ENCODE measurements around the gene MON2. TPM values are rescaled to one million over a fixed set of nuclear protein-coding genes. Genes with fewer than 3 reads are reported as not detected.

MON2 gene
- total and polyA plus RNA-seq, 2 of the 13 experiments (the other 11 are each of a cell fraction or from before 2014, with no cell fraction given), result 10.5 to 24.8 TPM

- H3K4me2 ChIP-seq (ENCODE audit: low read depth, low read length), result no peak overlapping the region
- no peak overlapping the region for H3K27ac ChIP-seq (ENCODE audit: extremely low read length, insufficient read depth, low read length)
- TF ChIP-seq NPAS2 (CRISPR knock-in tag; IDR thresholded peaks at IDR 0.05; ENCODE audit: borderline replicate concordance) (no peak), ZNF747 (CRISPR knock-in tag; IDR thresholded peaks at IDR 0.05; ENCODE audit: borderline replicate concordance) (no peak), FOXO1 (CRISPR knock-in tag; IDR thresholded peaks at IDR 0.05) (no peak)
- peaks cover 14% of the 10 kb centered on the region for H3K79me2 ChIP-seq (ENCODE audit: insufficient read depth, low read length)
- no peak for FAIRE-seq
- POLR2A ChIA-PET, result no interaction called here
- no peaks in the 10 kb centered on the region for H3K9me3 ChIP-seq (ENCODE audit: low read length)
- no peak for ATAC-seq
- in situ Hi-C loops (cut with HindIII; ENCODE audit: extremely low pct_ligation_motif_present, low pct_unique_long_range_greater_than_20kb), result no loop called here
- CTCF ChIA-PET (ENCODE audit: low intra/inter-chr PET ratio, low total read pairs), result no interaction called here
- H4K20me1 ChIP-seq (ENCODE audit: insufficient read depth, low read length), result no peaks in the 10 kb centered on the region
- no peak overlapping the region for H3K4me3 ChIP-seq (replicated peaks in 1 of 3; ENCODE audit: insufficient read depth in 1 of 3, low read depth in 2 of 3, low read length in 3 of 3)
- 98% methylated on average over 2 of the region's 2 CpGs for WGBS (ENCODE audit: low lambda C conversion rate)
- no TSS peak for BruUV-seq (replicated peaks)
- H3K36me3 ChIP-seq (replicated peaks in 1 of 2; ENCODE audit: control insufficient read depth in 1 of 2, insufficient read depth in 2 of 2, low read length in 2 of 2), result 0 out of 5 replicates have a peak, but pooled peaks cover 0 to 5% of the 10 kb centered on the region in 2 experiments
- H3K27me3 ChIP-seq (ENCODE audit: control insufficient read depth in 1 of 2, insufficient read depth in 2 of 2, low read length in 2 of 2), result no peaks in the 10 kb centered on the region
- H3K9ac ChIP-seq (ENCODE audit: insufficient read depth, low read depth, low read length), result no peak overlapping the region
- H2AFZ ChIP-seq (ENCODE audit: low read length), result no peak overlapping the region
- peaks cover 12% of the 10 kb centered on the region for H3K4me1 ChIP-seq (ENCODE audit: insufficient read depth, low read length)
- no peak for DNase-seq (ENCODE audit: low spot score)
- intact Hi-C loops (cut with micrococcal nuclease; ENCODE audit: unreplicated experiment), result no loop called here
Observed at GRCh38 chr12:62484233-62484632, 17.6 kb downstream of the MON2 start.

DNA sequence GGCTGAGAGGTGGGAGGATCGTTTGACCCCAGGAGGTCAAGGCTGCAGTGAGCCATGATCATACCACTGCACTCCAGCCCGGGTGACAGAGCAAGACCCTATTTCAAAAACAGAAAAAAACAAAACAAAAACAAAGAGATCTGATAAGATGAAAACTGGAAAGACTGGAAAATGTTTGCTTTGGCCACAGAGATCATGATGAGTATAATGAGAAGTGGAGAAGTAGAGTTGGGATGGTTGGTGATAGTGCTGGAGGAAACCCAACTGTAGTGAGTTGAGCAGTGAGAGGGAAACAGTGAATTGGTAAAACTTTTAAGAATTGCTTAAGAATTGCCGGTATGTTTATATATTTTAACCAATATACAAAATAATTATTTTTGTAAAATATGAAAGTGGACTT, 39.2 kb downstream of the MON2 start:
- H3K27ac ChIP-seq (ENCODE audit: extremely low read length, insufficient read depth, low read length), result no peak overlapping the region
- H3K27me3 ChIP-seq (ENCODE audit: control insufficient read depth in 1 of 2, insufficient read depth in 2 of 2, low read length in 2 of 2), result no peaks in the 10 kb centered on the region
- CTCF ChIA-PET (ENCODE audit: low intra/inter-chr PET ratio, low total read pairs), result no interaction called here
- no peak overlapping the region for H3K4me2 ChIP-seq (ENCODE audit: low read depth, low read length)
- H3K4me1 ChIP-seq (ENCODE audit: insufficient read depth, low read length), result no peaks in the 10 kb centered on the region
- 91% methylated on average over 3 of the region's 3 CpGs for WGBS (ENCODE audit: low lambda C conversion rate)
- BruUV-seq (replicated peaks), result no TSS peak
- H3K79me2 ChIP-seq (ENCODE audit: insufficient read depth, low read length), result no peaks in the 10 kb centered on the region
- intact Hi-C loops (cut with micrococcal nuclease; ENCODE audit: unreplicated experiment) (no loop called here), in situ Hi-C loops (cut with HindIII; ENCODE audit: extremely low pct_ligation_motif_present, low pct_unique_long_range_greater_than_20kb) (no loop called here)
- ATAC-seq (no peak), FAIRE-seq (no peak), DNase-seq (ENCODE audit: low spot score) (no peak)
- H3K9me3 ChIP-seq (ENCODE audit: low read length), result no peaks in the 10 kb centered on the region
- no peak overlapping the region for H3K9ac ChIP-seq (ENCODE audit: insufficient read depth, low read depth, low read length)
- POLR2A ChIA-PET, result no interaction called here
- no peak overlapping the region for H3K4me3 ChIP-seq (replicated peaks in 1 of 3; ENCODE audit: insufficient read depth in 1 of 3, low read depth in 2 of 3, low read length in 3 of 3)
- H2AFZ ChIP-seq (ENCODE audit: low read length), result no peak overlapping the region
- TF ChIP-seq POLR2A (IDR thresholded peaks at IDR 0.05; ENCODE audit: insufficient read depth in 1 of 2, low read depth in 2 of 2, low read length in 2 of 2), result no peak
- TF ChIP-seq HMG20B (CRISPR knock-in tag; conservative IDR thresholded peaks at IDR 0.05), result no peak
- no peak for TF ChIP-seq TARDBP (CRISPR knock-in tag; IDR thresholded peaks at IDR 0.05)
- no peak for TF ChIP-seq BRD4 (CRISPR knock-in tag; IDR thresholded peaks at IDR 0.05)
- TF ChIP-seq, protein P1, sequence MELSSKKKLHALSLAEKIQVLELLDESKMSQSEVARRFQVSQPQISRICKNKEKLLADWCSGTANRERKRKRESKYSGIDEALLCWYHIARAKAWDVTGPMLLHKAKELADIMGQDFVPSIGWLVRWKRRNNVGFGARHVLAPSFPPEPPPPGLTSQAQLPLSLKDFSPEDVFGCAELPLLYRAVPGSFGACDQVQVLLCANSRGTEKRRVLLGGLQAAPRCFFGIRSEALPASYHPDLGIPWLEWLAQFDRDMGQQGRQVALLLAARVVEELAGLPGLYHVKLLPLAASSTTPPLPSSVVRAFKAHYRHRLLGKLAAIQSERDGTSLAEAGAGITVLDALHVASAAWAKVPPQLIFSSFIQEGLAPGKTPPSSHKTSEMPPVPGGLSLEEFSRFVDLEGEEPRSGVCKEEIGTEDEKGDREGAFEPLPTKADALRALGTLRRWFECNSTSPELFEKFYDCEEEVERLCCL (CRISPR knock-in tag; IDR thresholded peaks at IDR 0.05; ENCODE audit: borderline replicate concordance), result no peak
- TF ChIP-seq GATAD1 (CRISPR knock-in tag; IDR thresholded peaks at IDR 0.05), result no peak
- no peak for TF ChIP-seq ZSCAN22 (CRISPR knock-in tag; IDR thresholded peaks at IDR 0.05)
- peaks cover 1 to 28% of the 10 kb centered on the region in 2 experiments; a peak in 3 of 5 replicates for H3K36me3 ChIP-seq (replicated peaks in 1 of 2; ENCODE audit: control insufficient read depth in 1 of 2, insufficient read depth in 2 of 2, low read length in 2 of 2)
- no peaks in the 10 kb centered on the region for H4K20me1 ChIP-seq (ENCODE audit: insufficient read depth, low read length)
